HepG2 (cell line): ENCODE data around the gene TBC1D14. TPM values are rescaled to one million over a fixed set of nuclear protein-coding genes. Genes with fewer than 3 reads are reported as not detected.
A peak's percentile ranks its signal among the peaks of the same experiment; 100 is the strongest.

Experiments
- BRF2 ChIP-seq: sonication (generic); formaldehyde crosslinking; IDR thresholded peaks from 2 replicates; pipeline ENCODE4 v1.8.1; 2022; ENCODE audit warnings: mild to moderate bottlenecking, missing genetic modification reagents
- CENPX ChIP-seq: sonication (generic); formaldehyde crosslinking; IDR thresholded peaks from 2 replicates; pipeline ENCODE4 v1.9.0; 2021; ENCODE audit warnings: mild to moderate bottlenecking, missing genetic modification reagents, moderate library complexity
- DPF2 ChIP-seq: sonication (generic); formaldehyde crosslinking; IDR thresholded peaks from 2 replicates; pipeline ENCODE4 v1.4.0; 2020; ENCODE audit warnings: mild to moderate bottlenecking, low read depth, missing genetic modification reagents, borderline replicate concordance
- EEA1 ChIP-seq: sonication (generic); formaldehyde crosslinking; IDR thresholded peaks from 2 replicates; pipeline ENCODE4 v1.5.1; 2020; ENCODE audit warnings: mild to moderate bottlenecking, missing genetic modification reagents, borderline replicate concordance
- ETV6 ChIP-seq: sonication (generic); formaldehyde crosslinking; conservative IDR thresholded peaks from 2 replicates; pipeline ENCODE4 v1.4.0; 2020; ENCODE audit warnings: missing genetic modification reagents
- HHEX ChIP-seq: IDR thresholded peaks from 2 replicates; pipeline ENCODE4 v1.6.1; 2016; ENCODE audit warnings: control low read depth
- HIVEP1 ChIP-seq: sonication (generic); formaldehyde crosslinking; IDR thresholded peaks from 2 replicates; pipeline ENCODE4 v1.4.0; 2020; ENCODE audit warnings: mild to moderate bottlenecking, missing genetic modification reagents
- KAT7 ChIP-seq: IDR thresholded peaks from 2 replicates; pipeline ENCODE4 v1.6.1; 2018; ENCODE audit warnings: borderline replicate concordance, missing compliant biosample characterization
- MYC ChIP-seq: sonication (generic); formaldehyde crosslinking; IDR thresholded peaks from 2 replicates; pipeline ENCODE4 v1.9.0; 2021; ENCODE audit warnings: missing genetic modification reagents, borderline replicate concordance
- SP1 ChIP-seq, 2 experiments: fragments of 450-650 bp in 1 of 2; sonication (generic) in 1 of 2; formaldehyde crosslinking in 1 of 2; IDR thresholded peaks; 2 replicates each; pipeline versions ENCODE4 v1.4.0 to v1.6.1; 2016 to 2020; ENCODE audit warnings: missing genetic modification reagents in 1 of 2
- SPEN ChIP-seq: sonication (generic); formaldehyde crosslinking; IDR thresholded peaks from 2 replicates; pipeline ENCODE4 v1.5.1; 2020; ENCODE audit warnings: low read depth, mild to moderate bottlenecking, missing genetic modification reagents
- TCF7L2 ChIP-seq: IDR thresholded peaks from 2 replicates; pipeline ENCODE4 v1.6.1; 2011; ENCODE audit warnings: mild to moderate bottlenecking, low read depth, low read length, moderate library complexity
- ZMYM4 ChIP-seq: sonication (generic); formaldehyde crosslinking; IDR thresholded peaks from 2 replicates; pipeline ENCODE4 v1.8.1; 2023; ENCODE audit warnings: mild to moderate bottlenecking, missing genetic modification reagents
- ZNF282 ChIP-seq: fragments of 450-650 bp; IDR thresholded peaks from 2 replicates; pipeline ENCODE4 v1.6.1; 2018; ENCODE audit not compliant: partially characterized antibody
- ZNF574 ChIP-seq: sonication (generic); formaldehyde crosslinking; IDR thresholded peaks from 2 replicates; pipeline ENCODE4 v1.4.0; 2020; ENCODE audit warnings: missing genetic modification reagents
- ZNF687 ChIP-seq: sonication (generic); formaldehyde crosslinking; IDR thresholded peaks from 2 replicates; pipeline ENCODE4 v1.5.1; 2020; ENCODE audit warnings: mild to moderate bottlenecking, missing genetic modification reagents, moderate library complexity
- ZNF710 ChIP-seq: sonication (generic); formaldehyde crosslinking; IDR thresholded peaks from 2 replicates; pipeline ENCODE4 v1.5.0; 2020; ENCODE audit warnings: mild to moderate bottlenecking, missing genetic modification reagents, borderline replicate concordance
- ZNF761 ChIP-seq: sonication (generic); formaldehyde crosslinking; conservative IDR thresholded peaks from 2 replicates; pipeline ENCODE4 v1.4.0; 2020; ENCODE audit warnings: mild to moderate bottlenecking, missing genetic modification reagents
- ZNF782 ChIP-seq: sonication (generic); formaldehyde crosslinking; IDR thresholded peaks from 2 replicates; pipeline ENCODE4 v1.4.0; 2020; ENCODE audit warnings: missing genetic modification reagents, mild to moderate bottlenecking, borderline replicate concordance
- ZSCAN22 ChIP-seq: sonication (generic); formaldehyde crosslinking; IDR thresholded peaks from 2 replicates; pipeline ENCODE4 v1.4.0; 2020; ENCODE audit warnings: mild to moderate bottlenecking, missing genetic modification reagents
- polyA plus RNA-seq, 8 experiments: library from polyadenylated mRNA; depleted of rRNA in 3 of 8; stranded (reverse) in 7 of 8; unstranded in 1 of 8; fragments of >200 nt; fragmentation: Illumina TruSeq in 4 of 8; extraction: Trizol in 4 of 8; gene quantifications; 2 replicates each; pipeline versions ENCODE4 v1.2.1 to v1.2.3, GENCODE V29; 2011 to 2016; ENCODE audit warnings: low read depth in 4 of 8, missing spikeins in 1 of 8, mixed read lengths in 1 of 8; ENCODE audit not compliant: insufficient read depth in 1 of 8
- total RNA-seq, 5 experiments: library from RNA; depleted of rRNA; stranded (reverse); fragments of >200 nt; fragmentation: Illumina TruSeq; extraction: Trizol; gene quantifications; 2 replicates each; pipeline ENCODE4 v1.2.3, GENCODE V29; 2016; ENCODE audit warnings: low read depth in 1 of 5

The TBC1D14 gene
- total and polyA plus RNA-seq, 2 of the 13 experiments (the other 11 are each of a cell fraction or from before 2014, with no cell fraction given) = 29.5 to 46.5 TPM

- TF ChIP-seq ZNF574 = peak; percentile 41
- no peak for TF ChIP-seq ZSCAN22 (CRISPR knock-in tag)
- no peak for TF ChIP-seq ZNF282
- no peak for TF ChIP-seq ZMYM4
- TF ChIP-seq BRF2 (CRISPR knock-in tag) = no peak
- no peak for TF ChIP-seq ZNF761
- peak; percentile 67; the same call in 1 of the 2 replicates for TF ChIP-seq HIVEP1 (CRISPR knock-in tag)
- TF ChIP-seq ETV6 = no peak
- no peak for TF ChIP-seq CENPX (CRISPR knock-in tag)
- no peak for TF ChIP-seq SPEN
- TF ChIP-seq KAT7 (CRISPR knock-in tag) = 0 out of 2 replicates have a peak, but pooled peaks have one; percentile 35
- TF ChIP-seq DPF2 = no peak
- TF ChIP-seq ZNF710 (CRISPR knock-in tag) = no peak
- peak; percentile 55; the same call in 1 of the 2 replicates for TF ChIP-seq MYC (CRISPR knock-in tag)
- no peak for TF ChIP-seq ZNF782 (CRISPR knock-in tag)
- TF ChIP-seq TCF7L2 = no peak
- TF ChIP-seq SP1 (IDR thresholded peaks at IDR 0.05) = no peak
- no peak for TF ChIP-seq SP1 (CRISPR knock-in tag; IDR thresholded peaks at IDR 0.05)
- no peak for TF ChIP-seq HHEX (CRISPR knock-in tag)
- peak; percentile 55 for TF ChIP-seq ZNF687
- TF ChIP-seq EEA1 (CRISPR knock-in tag) = no peak
Measured at GRCh38 chr4:6910340-6910959, 824 bp downstream of the TBC1D14 start (continued).
